GM12865 (cell line): ENCODE data around the gene VDAC2.
"Not testable (repeated sequence)": the region's sequence is repeated elsewhere in the genome, so short reads cannot be mapped to it uniquely, and the experiment has no call there.

Source experiments
- DNase-seq: peaks from one replicate; pipeline ENCODE4 v3.0.0; 2010; ENCODE audit warnings: low read depth
- H3K4me3 ChIP-seq: 2 replicates; pipeline ENCODE4 v1.5.1; 2011; ENCODE audit warnings: mild to moderate bottlenecking, low read depth, low read length, control low read depth
- CTCF ChIP-seq: IDR thresholded peaks from 2 replicates; pipeline ENCODE4 v1.5.1; 2011; ENCODE audit warnings: low read length, control low read depth, low read depth, inconsistent platforms; ENCODE audit not compliant: insufficient read depth; ENCODE audit errors: missing control alignments

VDAC2 gene

GRCh38 chr10:75201793-75202307, 8.7 kb upstream of the VDAC2 start:
- DNase-seq, result no peak
- no peak for TF ChIP-seq CTCF
- H3K4me3 ChIP-seq, result no peak overlapping the region

GRCh38 chr10:75202321-75203045, 8.1 kb upstream of the VDAC2 start:
- TF ChIP-seq CTCF, result no peak
- no peak for DNase-seq
- no peak overlapping the region for H3K4me3 ChIP-seq

GRCh38 chr10:75203046-75203620, 7.5 kb upstream of the VDAC2 start:
- DNase-seq, H3K4me3 ChIP-seq: not testable (repeated sequence)

GRCh38 chr10:75203724-75204123, 6.9 kb upstream of the VDAC2 start:
- no peak overlapping the region for H3K4me3 ChIP-seq
- DNase-seq, result no peak
- TF ChIP-seq CTCF, result no peak

GRCh38 chr10:75205908-75206307, 4.7 kb upstream of the VDAC2 start:
- DNase-seq, result no peak
- TF ChIP-seq CTCF, result no peak
- no peak overlapping the region for H3K4me3 ChIP-seq

- not testable (repeated sequence) for H3K4me3 ChIP-seq, DNase-seq
These were observed 4.0 kb upstream of the VDAC2 start for GRCh38 chr10:75206638-75207037.

GRCh38 chr10:75207079-75207856, 3.3 kb upstream of the VDAC2 start:
- no peak for TF ChIP-seq CTCF
- H3K4me3 ChIP-seq, result no peak overlapping the region
- DNase-seq, result no peak
